Hepatocyte (in vitro differentiated cells): ENCODE data around the gene PAK5.

Experiments
- EZH2 ChIP-seq: fragments of 200-600 bp; sonication (generic); IDR thresholded peaks from 2 replicates; pipeline ENCODE4 v1.6.1; 2016; ENCODE audit warnings: antibody characterized with exemption, mild to moderate bottlenecking, borderline replicate concordance
- TF ChIP-seq, protein P1 (sequence below): fragments of 200-600 bp; sonication (generic); IDR thresholded peaks from 2 replicates; pipeline ENCODE4 v1.5.1; 2016; ENCODE audit warnings: antibody characterized with exemption, mild to moderate bottlenecking; ENCODE audit not compliant: poor library complexity

DNA sequence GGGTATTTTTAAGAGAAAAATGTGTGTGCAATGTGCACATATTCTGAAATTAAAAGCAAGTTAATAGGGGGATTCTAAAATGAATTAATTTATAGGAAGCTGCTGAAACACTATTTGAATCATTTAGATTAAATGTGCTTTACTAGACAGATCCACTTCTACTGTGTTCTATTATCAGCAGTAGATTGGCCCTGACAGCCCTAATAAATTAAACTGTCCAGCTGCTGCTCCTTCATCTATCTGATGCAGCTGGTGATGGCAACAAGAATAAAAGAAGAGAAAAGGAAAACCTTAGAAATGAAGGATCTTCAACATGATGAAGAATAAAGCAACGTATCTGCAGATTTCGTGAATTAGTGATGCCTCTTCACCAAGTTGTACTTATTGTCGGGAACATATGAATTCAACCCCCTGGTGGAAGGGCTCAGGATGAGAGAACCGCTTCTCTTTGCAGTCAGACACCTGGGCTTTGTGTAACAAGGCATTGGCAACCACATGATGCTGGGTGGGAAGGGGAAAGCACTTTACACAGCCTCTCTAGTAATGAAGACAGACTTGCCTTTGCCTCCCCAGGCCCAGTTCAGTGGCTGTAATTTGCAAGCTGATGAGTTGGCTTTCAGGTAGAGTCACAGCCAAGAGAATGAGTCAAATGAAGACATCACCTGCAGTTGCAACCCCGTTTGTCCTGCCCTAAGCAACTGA is 230.1 kb downstream of the PAK5 start:
- TF ChIP-seq, protein P1, sequence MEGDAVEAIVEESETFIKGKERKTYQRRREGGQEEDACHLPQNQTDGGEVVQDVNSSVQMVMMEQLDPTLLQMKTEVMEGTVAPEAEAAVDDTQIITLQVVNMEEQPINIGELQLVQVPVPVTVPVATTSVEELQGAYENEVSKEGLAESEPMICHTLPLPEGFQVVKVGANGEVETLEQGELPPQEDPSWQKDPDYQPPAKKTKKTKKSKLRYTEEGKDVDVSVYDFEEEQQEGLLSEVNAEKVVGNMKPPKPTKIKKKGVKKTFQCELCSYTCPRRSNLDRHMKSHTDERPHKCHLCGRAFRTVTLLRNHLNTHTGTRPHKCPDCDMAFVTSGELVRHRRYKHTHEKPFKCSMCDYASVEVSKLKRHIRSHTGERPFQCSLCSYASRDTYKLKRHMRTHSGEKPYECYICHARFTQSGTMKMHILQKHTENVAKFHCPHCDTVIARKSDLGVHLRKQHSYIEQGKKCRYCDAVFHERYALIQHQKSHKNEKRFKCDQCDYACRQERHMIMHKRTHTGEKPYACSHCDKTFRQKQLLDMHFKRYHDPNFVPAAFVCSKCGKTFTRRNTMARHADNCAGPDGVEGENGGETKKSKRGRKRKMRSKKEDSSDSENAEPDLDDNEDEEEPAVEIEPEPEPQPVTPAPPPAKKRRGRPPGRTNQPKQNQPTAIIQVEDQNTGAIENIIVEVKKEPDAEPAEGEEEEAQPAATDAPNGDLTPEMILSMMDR = no peak
- no peak for TF ChIP-seq EZH2
